Uterus (tissue), 4 donors: ENCODE measurements around the gene NIPAL1. TPM values are rescaled to one million over a fixed set of nuclear protein-coding genes. Genes with fewer than 3 reads are reported as not detected.

Source experiments
- DNase-seq, 2 donors: peaks; one replicate each; pipeline ENCODE4 v3.0.0-alpha.2; 2019 to 2020
- H3K27ac ChIP-seq, 2 donors: fragments of 200-600 bp; sonication (generic); 1 replicate in 1 of 2; 2 replicates in 1 of 2; pipeline ENCODE4 v1.5.1; 2016 to 2018
- H3K27me3 ChIP-seq, 2 donors: fragments of 200-600 bp; sonication (generic); one replicate each; pipeline ENCODE4 v1.5.1; 2018 to 2019; ENCODE audit warnings: control low read depth in 1 of 2
- H3K36me3 ChIP-seq, 2 donors: fragments of 200-600 bp; sonication (generic); one replicate each; pipeline ENCODE4 v1.5.1; 2019; ENCODE audit warnings: control low read depth in 1 of 2
- H3K4me1 ChIP-seq, 2 donors: fragments of 200-600 bp; sonication (generic); one replicate each; pipeline ENCODE4 v1.5.1; 2018 to 2019; ENCODE audit warnings: control low read depth in 1 of 2
- H3K4me3 ChIP-seq, 2 donors: fragments of 200-600 bp; sonication (generic); 1 replicate in 1 of 2; 2 replicates in 1 of 2; pipeline ENCODE4 v1.5.1; 2018 to 2019; ENCODE audit warnings: mild to moderate bottlenecking in 1 of 2
- H3K9me3 ChIP-seq, 2 donors: fragments of 200-600 bp; sonication (generic); one replicate each; pipeline ENCODE4 v1.5.1; 2019; ENCODE audit warnings: control low read depth in 1 of 2
- POLR2A ChIP-seq, 2 donors: fragments of 450-650 bp; IDR thresholded peaks; one replicate each; pipeline ENCODE4 v1.6.1; 2016; ENCODE audit warnings: antibody characterized with exemption in 2 of 2, mild to moderate bottlenecking in 1 of 2, moderate library complexity in 1 of 2
- intact Hi-C: fragments of 100-400 bp; cut with DNase I; formaldehyde crosslinking; loops from one replicate; pipeline ENCODE4 v1.15.1; 2023; ENCODE audit warnings: low total_unique reads
- total RNA-seq, 4 donors: library from RNA; depleted of rRNA in 3 of 4; stranded (reverse); fragments of >200 nt in 3 of 4; gene quantifications; one replicate each; pipeline versions ENCODE4 v1.1.0 to v1.2.4, GENCODE V29; 2014 to 2023
- TF ChIP-seq, protein P1 (sequence below), 4 experiments: fragments of 200-600 bp in 2 of 4; fragments of 450-650 bp in 2 of 4; sonication (generic) in 2 of 4; IDR thresholded peaks; one replicate each; pipeline ENCODE4 v1.5.1; 2016 to 2019; ENCODE audit warnings: antibody characterized with exemption in 4 of 4, mild to moderate bottlenecking in 2 of 4, moderate library complexity in 1 of 4
- donor health status: DM: yes; HTN: yes; CAD: no.

Gene NIPAL1
- total RNA-seq, 4 donors from 2014 or later = 0.55 to 1.2 TPM; not detected in 2

DNA sequence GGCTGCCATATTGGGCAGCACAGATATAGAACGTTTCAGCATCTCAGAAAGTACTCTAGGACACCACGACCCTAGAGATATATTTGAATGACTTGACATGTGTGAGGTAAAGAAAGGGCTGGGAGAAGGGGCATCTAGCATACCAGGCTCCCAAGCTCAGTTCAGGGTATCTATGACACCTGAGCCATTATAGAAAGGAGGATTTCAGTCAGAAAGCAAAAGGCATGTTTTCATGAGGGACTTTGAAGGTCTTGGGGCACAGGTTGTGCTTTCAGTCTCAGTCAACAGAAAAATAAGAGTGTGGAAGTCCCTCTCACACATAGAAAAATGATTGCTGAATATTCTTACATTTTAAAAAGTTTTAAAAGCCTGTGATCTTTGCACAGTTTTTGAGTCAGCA lies 51.6 kb downstream of the NIPAL1 start:
- no peak for TF ChIP-seq POLR2A (IDR thresholded peaks at IDR 0.05)
- TF ChIP-seq, protein P1, sequence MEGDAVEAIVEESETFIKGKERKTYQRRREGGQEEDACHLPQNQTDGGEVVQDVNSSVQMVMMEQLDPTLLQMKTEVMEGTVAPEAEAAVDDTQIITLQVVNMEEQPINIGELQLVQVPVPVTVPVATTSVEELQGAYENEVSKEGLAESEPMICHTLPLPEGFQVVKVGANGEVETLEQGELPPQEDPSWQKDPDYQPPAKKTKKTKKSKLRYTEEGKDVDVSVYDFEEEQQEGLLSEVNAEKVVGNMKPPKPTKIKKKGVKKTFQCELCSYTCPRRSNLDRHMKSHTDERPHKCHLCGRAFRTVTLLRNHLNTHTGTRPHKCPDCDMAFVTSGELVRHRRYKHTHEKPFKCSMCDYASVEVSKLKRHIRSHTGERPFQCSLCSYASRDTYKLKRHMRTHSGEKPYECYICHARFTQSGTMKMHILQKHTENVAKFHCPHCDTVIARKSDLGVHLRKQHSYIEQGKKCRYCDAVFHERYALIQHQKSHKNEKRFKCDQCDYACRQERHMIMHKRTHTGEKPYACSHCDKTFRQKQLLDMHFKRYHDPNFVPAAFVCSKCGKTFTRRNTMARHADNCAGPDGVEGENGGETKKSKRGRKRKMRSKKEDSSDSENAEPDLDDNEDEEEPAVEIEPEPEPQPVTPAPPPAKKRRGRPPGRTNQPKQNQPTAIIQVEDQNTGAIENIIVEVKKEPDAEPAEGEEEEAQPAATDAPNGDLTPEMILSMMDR (IDR thresholded peaks at IDR 0.05) = no peak
- no peak overlapping the region for H3K4me3 ChIP-seq
- no peak for DNase-seq
- H3K27ac ChIP-seq = no peak overlapping the region
- no peaks in the 10 kb centered on the region for H3K36me3 ChIP-seq
- no peaks in the 10 kb centered on the region for H3K27me3 ChIP-seq
- intact Hi-C loops = no loop called here
- H3K9me3 ChIP-seq = no peaks in the 10 kb centered on the region
- H3K4me1 ChIP-seq = no peaks in the 10 kb centered on the region

DNA sequence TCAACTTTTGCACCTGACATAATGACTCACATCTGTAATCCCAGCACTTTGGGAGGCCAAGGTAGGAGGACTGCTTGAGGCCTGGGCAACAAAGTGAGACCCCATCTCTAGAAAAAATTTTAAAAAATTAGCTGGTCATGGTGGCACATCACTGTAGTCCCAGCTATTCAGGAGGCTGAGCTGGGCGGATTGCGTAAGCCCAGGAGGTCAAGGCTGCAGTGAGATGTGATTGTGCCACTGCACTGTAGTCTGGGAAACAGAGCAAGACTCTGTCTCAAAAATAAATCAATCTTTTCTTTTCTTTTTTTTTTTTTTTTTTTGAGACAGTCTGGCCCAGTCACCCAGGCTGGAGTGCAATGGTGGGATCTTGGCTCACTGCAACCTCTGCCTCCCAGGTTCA lies 52.5 kb downstream of the NIPAL1 start:
- Histone ChIP-seq H3K27me3 (no peaks in the 10 kb centered on the region), H3K9me3 (no peaks in the 10 kb centered on the region), H3K4me3 (no peak overlapping the region), H3K4me1 (no peaks in the 10 kb centered on the region), H3K36me3 (no peaks in the 10 kb centered on the region), H3K27ac (no peak overlapping the region)
- intact Hi-C loops = no loop called here
- TF ChIP-seq, protein P1 (IDR thresholded peaks at IDR 0.05) = no peak
- no peak for TF ChIP-seq POLR2A (IDR thresholded peaks at IDR 0.05)
- no peak for DNase-seq

DNA sequence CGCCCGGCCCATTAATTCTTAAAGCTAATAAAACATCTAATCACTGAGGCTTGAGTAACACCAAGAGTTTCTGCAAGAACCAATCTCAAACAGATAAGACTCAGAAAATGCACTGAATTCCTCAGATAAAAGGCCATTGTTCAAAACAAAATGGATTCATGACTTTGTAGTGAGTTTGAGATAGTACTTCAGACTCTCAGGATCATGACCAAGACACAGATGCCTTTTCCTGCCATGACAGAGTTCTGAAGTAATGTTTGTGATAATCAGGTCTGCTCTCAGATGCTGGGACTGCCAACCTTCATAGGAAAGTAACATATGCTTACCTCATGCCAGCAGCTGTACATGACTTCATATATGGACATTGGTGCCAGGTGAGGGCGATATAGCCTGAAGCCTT lies 54.6 kb downstream of the NIPAL1 start:
- Histone ChIP-seq H3K9me3 (no peaks in the 10 kb centered on the region), H3K36me3 (no peaks in the 10 kb centered on the region), H3K4me3 (no peak overlapping the region), H3K4me1 (no peaks in the 10 kb centered on the region), H3K27ac (no peak overlapping the region), H3K27me3 (no peaks in the 10 kb centered on the region)
- TF ChIP-seq, protein P1 (IDR thresholded peaks at IDR 0.05) = no peak
- TF ChIP-seq POLR2A (IDR thresholded peaks at IDR 0.05) = no peak
- intact Hi-C loops = no loop called here
- DNase-seq = no peak

DNA sequence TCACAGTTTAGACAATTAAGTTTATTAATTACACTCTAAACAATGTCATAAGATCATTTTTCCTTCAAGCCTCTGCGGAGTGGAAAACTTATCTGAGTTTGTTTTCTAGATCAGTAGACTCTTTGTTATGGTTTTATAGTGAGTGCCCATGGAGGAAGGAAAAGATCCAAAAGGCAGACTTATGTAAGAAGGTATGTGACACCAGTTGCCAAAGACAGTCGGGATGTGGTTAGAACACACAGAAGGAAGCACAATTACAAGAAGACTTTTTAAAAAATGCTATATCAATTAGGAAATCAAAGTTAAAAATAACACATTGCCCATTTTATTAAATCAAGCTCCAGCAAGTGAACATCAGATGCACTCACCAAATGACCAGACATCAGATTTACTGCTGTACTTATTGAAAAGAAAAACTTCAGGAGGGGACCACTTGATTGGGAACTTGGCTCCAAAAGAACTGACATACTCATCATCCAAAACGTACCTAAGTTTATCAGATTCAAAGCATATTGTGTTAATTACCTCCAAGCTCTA lies 57.1 kb downstream of the NIPAL1 start:
- no peak for TF ChIP-seq POLR2A (IDR thresholded peaks at IDR 0.05)
- TF ChIP-seq, protein P1 (IDR thresholded peaks at IDR 0.05) = no peak
- H3K9me3 ChIP-seq = no peaks in the 10 kb centered on the region
- no peaks in the 10 kb centered on the region for H3K4me1 ChIP-seq
- H3K36me3 ChIP-seq = no peaks in the 10 kb centered on the region
- no peak overlapping the region for H3K27ac ChIP-seq
- no peak overlapping the region for H3K4me3 ChIP-seq
- DNase-seq = no peak
- intact Hi-C loops = no loop called here
- H3K27me3 ChIP-seq = no peaks in the 10 kb centered on the region

DNA sequence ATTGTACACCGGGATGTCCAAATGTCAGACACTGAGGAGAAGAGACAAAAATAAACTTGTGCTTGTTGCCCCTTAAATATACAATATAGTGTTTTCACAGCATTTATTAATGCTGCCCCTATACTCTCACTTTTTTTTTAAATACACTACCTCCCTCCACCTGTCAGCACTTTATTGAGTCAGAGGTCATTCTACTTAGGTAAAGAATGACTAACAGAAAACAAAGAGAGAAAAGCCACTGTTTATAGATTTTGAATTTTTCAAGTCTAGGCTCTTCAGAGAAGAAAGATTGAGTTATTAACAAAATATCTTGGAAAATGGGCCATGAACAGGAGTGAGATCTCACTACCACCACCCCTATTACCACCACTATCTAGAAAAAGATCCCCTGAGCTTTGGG lies 58.1 kb downstream of the NIPAL1 start:
- DNase-seq = no peak
- H3K9me3 ChIP-seq = no peaks in the 10 kb centered on the region
- H3K4me1 ChIP-seq = no peaks in the 10 kb centered on the region
- H3K27me3 ChIP-seq = no peaks in the 10 kb centered on the region
- H3K27ac ChIP-seq = no peak overlapping the region
- H3K4me3 ChIP-seq = no peak overlapping the region
- no peaks in the 10 kb centered on the region for H3K36me3 ChIP-seq
- TF ChIP-seq, protein P1 (IDR thresholded peaks at IDR 0.05) = no peak
- TF ChIP-seq POLR2A (IDR thresholded peaks at IDR 0.05) = no peak
- intact Hi-C loops = no loop called here
